ENCODE data around the gene NUPR2. TPM values are rescaled to one million over a fixed set of nuclear protein-coding genes. Genes with fewer than 3 reads are reported as not detected.
A peak's percentile ranks its signal among the peaks of the same experiment; 100 is the strongest.
"Not testable (repeated sequence)": the region's sequence is repeated elsewhere in the genome, so short reads cannot be mapped to it uniquely, and the experiment has no call there.

The NUPR2 gene
- total and polyA plus RNA-seq, 2 experiments from 2014 or later: not detected

DNA sequence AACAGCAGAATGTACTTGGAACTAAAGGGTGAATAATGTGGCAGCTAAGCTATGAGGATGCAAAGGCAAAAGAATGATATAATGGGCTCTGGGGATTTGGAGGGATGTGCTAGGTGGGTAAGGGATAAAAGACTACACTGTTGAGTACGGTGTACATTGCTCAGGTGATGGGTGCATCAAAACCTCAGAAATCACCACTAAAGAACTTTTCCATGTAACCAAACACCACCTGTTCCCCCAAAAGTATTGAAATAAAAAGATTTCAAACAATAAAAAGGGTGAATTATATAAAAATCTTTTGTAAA is 8.3 kb downstream of the NUPR2 start:
- no peaks in the 10 kb centered on the region for H4K20me1 ChIP-seq (ENCODE audit: insufficient read depth)
- H3K9ac ChIP-seq: no peak overlapping the region
- 96 to 100% methylated on average over 1 of the region's 1 CpG for WGBS, 2 experiments (ENCODE audit: low coverage in 1 of 2, low lambda C conversion rate in 2 of 2, missing lambda C conversion rate in 2 of 2)
- no peaks in the 10 kb centered on the region for H3K9me3 ChIP-seq (ENCODE audit: low read depth)
- TF ChIP-seq EZH2 (IDR thresholded peaks at IDR 0.05; ENCODE audit: insufficient read depth, poor library complexity, severe bottlenecking) (no peak), EZH2phosphoT487 (IDR thresholded peaks at IDR 0.05; ENCODE audit: insufficient read depth, low read depth) (no peak)
- peak overlapping the region; percentile 100; the same call in 1 of the 2 replicates for H2AFZ ChIP-seq
- H3K36me3 ChIP-seq (ENCODE audit: low read depth): peaks cover 13% of the 10 kb centered on the region; the same call in 1 of the 2 replicates
- H3K4me1 ChIP-seq (ENCODE audit: insufficient read depth): peaks cover 8% of the 10 kb centered on the region
- no peak for DNase-seq
- H3K4me3 ChIP-seq: no peak overlapping the region
- in situ Hi-C loops (cut with MboI): no loop called here
- H3K9me2 ChIP-seq (ENCODE audit: insufficient read depth): no peaks in the 10 kb centered on the region
- no peak overlapping the region for H3K27ac ChIP-seq
- peaks cover 5% of the 10 kb centered on the region; the same call in 1 of the 2 replicates for H3F3A ChIP-seq (ENCODE audit: insufficient read depth)
- no peaks in the 10 kb centered on the region for H3K27me3 ChIP-seq (replicated peaks; ENCODE audit: insufficient read depth)
- H3K4me2 ChIP-seq (ENCODE audit: unreplicated experiment): no peak overlapping the region
- peaks cover 34% of the 10 kb centered on the region for H3K79me2 ChIP-seq (ENCODE audit: insufficient read depth)

DNA sequence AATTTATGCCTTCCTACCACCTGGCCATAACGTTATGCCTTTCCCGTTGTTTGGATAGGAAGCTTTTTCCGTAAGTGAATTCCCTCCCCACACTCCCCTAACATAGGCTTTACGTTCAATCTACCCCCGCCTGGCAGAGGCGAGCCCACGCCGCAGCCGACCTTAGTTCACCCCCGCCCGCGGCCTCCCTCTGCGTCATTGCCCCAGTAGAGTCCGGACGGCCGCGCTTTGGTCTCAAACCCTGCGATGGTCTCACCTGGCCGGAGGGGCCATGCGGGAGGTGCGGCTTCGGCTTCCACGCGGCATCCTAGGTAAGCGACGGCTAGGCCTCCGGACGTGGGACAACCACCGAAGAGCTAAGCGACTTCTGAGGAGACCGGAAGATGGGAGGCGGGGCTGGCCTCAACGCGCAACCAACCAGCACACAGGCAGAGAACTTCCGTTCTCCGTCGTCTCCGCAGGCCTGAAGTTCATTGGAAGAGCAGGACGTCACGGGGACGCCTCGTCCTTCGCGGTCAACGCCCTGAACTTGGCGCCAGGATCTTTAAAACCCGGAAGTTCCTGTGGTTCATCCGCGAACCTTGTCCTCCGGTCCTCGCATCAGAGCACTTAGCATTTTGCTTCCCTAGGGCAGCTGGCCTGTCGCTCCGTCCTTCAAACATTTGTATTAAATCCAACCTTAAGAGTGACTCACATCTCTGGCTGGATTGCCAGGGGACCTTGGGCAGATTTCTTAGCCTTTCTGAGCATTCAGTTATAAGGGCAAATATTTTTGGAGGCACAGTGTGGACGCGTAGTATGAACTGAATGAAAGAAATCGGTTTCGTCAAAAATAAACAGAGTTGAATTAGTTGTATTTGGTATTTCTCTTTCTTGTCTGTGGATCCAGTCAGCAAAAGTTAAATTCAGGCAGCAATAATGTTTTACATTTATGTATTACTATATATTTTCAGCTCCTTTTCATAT is 9.8 kb downstream of the NUPR2 start, which contains the start of gene CHCHD2:
Gene CHCHD2, minus strand, starts transcription at position 369 of the 966 bp plus-strand sequence. Its CDS starts 63 bp downstream, at position 306.
- H4K20me1 ChIP-seq (ENCODE audit: insufficient read depth): no peaks in the 10 kb centered on the region
- TF ChIP-seq EZH2 (IDR thresholded peaks at IDR 0.05; ENCODE audit: insufficient read depth, poor library complexity, severe bottlenecking) (no peak), EZH2phosphoT487 (IDR thresholded peaks at IDR 0.05; ENCODE audit: insufficient read depth, low read depth) (no peak)
- H3K9ac ChIP-seq: peak within 1 kb of the TSS; percentile 95
- H3F3A ChIP-seq (ENCODE audit: insufficient read depth): peaks cover 12% of the 10 kb centered on the region
- H2AFZ ChIP-seq: peak within 1 kb of the TSS; percentile 100
- H3K4me2 ChIP-seq (ENCODE audit: unreplicated experiment): peak within 1 kb of the TSS; percentile 96
- peaks cover 8% of the 10 kb centered on the region for H3K4me1 ChIP-seq (ENCODE audit: insufficient read depth)
- H3K27ac ChIP-seq: peak within 1 kb of the TSS; percentile 94
- H3K9me2 ChIP-seq (ENCODE audit: insufficient read depth): no peaks in the 10 kb centered on the region
- WGBS, 2 experiments (ENCODE audit: low coverage in 1 of 2, low lambda C conversion rate in 2 of 2, missing lambda C conversion rate in 2 of 2): 0 to 1% methylated on average over 55 of the region's 57 CpGs
- no peaks in the 10 kb centered on the region for H3K27me3 ChIP-seq (replicated peaks; ENCODE audit: insufficient read depth)
- H3K4me3 ChIP-seq: peak within 1 kb of the TSS; percentile 87
- H3K79me2 ChIP-seq (ENCODE audit: insufficient read depth): peaks cover 45% of the 10 kb centered on the region
- peaks cover 28% of the 10 kb centered on the region for H3K36me3 ChIP-seq (ENCODE audit: low read depth)
- in situ Hi-C loops (cut with MboI): no loop called here
- DNase-seq: peak; percentile 100
- H3K9me3 ChIP-seq (ENCODE audit: low read depth): no peaks in the 10 kb centered on the region

DNA sequence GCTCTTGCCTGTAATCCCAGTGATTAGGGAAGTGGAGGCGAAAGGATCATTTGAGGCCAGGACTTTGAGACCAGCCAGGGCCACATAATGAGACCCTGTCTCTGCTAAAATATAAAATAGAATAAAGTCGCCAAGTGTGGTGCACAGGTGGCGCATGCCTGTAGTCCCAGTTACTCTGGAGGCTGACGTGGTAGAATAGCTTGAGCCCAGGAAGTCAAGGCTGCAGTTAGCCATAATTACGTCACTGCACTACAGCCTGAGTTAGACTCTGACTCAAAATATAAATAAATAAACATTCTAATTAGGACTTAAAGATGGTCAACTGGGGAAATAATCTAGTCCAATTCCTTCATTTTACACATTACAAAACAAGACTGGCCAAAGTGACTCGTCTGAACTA is 10.7 kb downstream of the NUPR2 start:
- Histone ChIP-seq H3K4me1 (ENCODE audit: insufficient read depth) (peaks cover 8% of the 10 kb centered on the region), H3F3A (ENCODE audit: insufficient read depth) (peaks cover 21% of the 10 kb centered on the region), H3K9me2 (ENCODE audit: insufficient read depth) (no peaks in the 10 kb centered on the region), H3K27me3 (replicated peaks; ENCODE audit: insufficient read depth) (no peaks in the 10 kb centered on the region), H3K9me3 (ENCODE audit: low read depth) (no peaks in the 10 kb centered on the region), H3K4me2 (ENCODE audit: unreplicated experiment) (peak overlapping the region; percentile 96), H3K9ac (peak overlapping the region; percentile 95), H3K27ac (peak overlapping the region; percentile 94), H3K4me3 (peak overlapping the region; percentile 87), H3K36me3 (ENCODE audit: low read depth) (peaks cover 37% of the 10 kb centered on the region), H3K79me2 (ENCODE audit: insufficient read depth) (peaks cover 45% of the 10 kb centered on the region), H2AFZ (peak overlapping the region; percentile 73), H4K20me1 (ENCODE audit: insufficient read depth) (no peaks in the 10 kb centered on the region)
- in situ Hi-C loops (cut with MboI): no loop called here
- 14 to 15% methylated on average over 6 of the region's 6 CpGs for WGBS, 2 experiments (ENCODE audit: low coverage in 1 of 2, low lambda C conversion rate in 2 of 2, missing lambda C conversion rate in 2 of 2)
- TF ChIP-seq EZH2phosphoT487 (IDR thresholded peaks at IDR 0.05; ENCODE audit: insufficient read depth, low read depth): no peak
- TF ChIP-seq EZH2 (IDR thresholded peaks at IDR 0.05; ENCODE audit: insufficient read depth, poor library complexity, severe bottlenecking): no peak
- DNase-seq: peak; percentile 91

DNA sequence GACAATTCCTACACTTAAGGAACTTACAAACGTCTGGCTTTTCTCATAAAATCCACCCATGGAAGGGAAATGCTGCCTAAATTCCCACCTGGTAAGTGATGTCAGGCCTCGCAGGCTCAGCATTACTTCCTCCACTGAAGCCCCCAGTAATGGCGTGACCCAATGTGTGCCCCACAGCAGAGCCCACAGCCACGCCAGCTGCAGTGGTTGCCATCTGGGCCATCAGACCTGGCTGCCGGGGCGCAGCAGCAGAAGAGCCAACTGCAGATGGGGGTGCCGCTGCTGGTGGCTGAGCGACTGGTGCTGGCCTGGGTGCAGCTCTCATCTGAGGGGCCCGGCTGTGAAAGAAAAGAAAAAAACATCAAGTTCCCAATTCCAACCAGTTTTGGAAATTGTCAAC is 12.1 kb downstream of the NUPR2 start:
- H3K4me1 ChIP-seq (ENCODE audit: insufficient read depth); H3K9ac ChIP-seq; H3K9me3 ChIP-seq (ENCODE audit: low read depth); H2AFZ ChIP-seq; H3K9me2 ChIP-seq (ENCODE audit: insufficient read depth); H4K20me1 ChIP-seq (ENCODE audit: insufficient read depth); H3K27ac ChIP-seq; in situ Hi-C loops (cut with MboI); DNase-seq; H3K4me3 ChIP-seq; H3K4me2 ChIP-seq (ENCODE audit: unreplicated experiment); H3K27me3 ChIP-seq (replicated peaks; ENCODE audit: insufficient read depth): not testable (repeated sequence)
- WGBS, 2 experiments (ENCODE audit: low coverage in 1 of 2, low lambda C conversion rate in 2 of 2, missing lambda C conversion rate in 2 of 2): 84% methylated on average over 9 of the region's 9 CpGs
- Histone ChIP-seq H3K79me2 (ENCODE audit: insufficient read depth) (peaks cover 45% of the 10 kb centered on the region), H3F3A (ENCODE audit: insufficient read depth) (peaks cover 34% of the 10 kb centered on the region), H3K36me3 (ENCODE audit: low read depth) (peaks cover 47% of the 10 kb centered on the region)
